Skeletal muscle tissue (tissue), 4 donors: ENCODE results near the gene ZFYVE9. TPM values are rescaled to one million over a fixed set of nuclear protein-coding genes. Genes with fewer than 3 reads are reported as not detected.
"Not testable (repeated sequence)": the region's sequence is repeated elsewhere in the genome, so short reads cannot be mapped to it uniquely, and the experiment has no call there.

Experiments
- H3K27ac ChIP-seq: one replicate; pipeline ENCODE4 v1.7.0; 2013; ENCODE audit warnings: mild to moderate bottlenecking, low read depth, low read length, inconsistent platforms
- H3K27me3 ChIP-seq, 3 donors: one replicate each; pipeline ENCODE4 v1.7.0; 2013; ENCODE audit warnings: low read length in 3 of 3; ENCODE audit not compliant: control insufficient read depth in 3 of 3, insufficient read depth in 3 of 3
- H3K36me3 ChIP-seq, 3 donors: one replicate each; pipeline ENCODE4 v1.7.0; 2013; ENCODE audit warnings: low read length in 3 of 3; ENCODE audit not compliant: control insufficient read depth in 3 of 3, insufficient read depth in 3 of 3
- H3K4me1 ChIP-seq, 3 donors: one replicate each; pipeline ENCODE4 v1.7.0; 2013; ENCODE audit warnings: low read length in 3 of 3, mild to moderate bottlenecking in 3 of 3; ENCODE audit not compliant: control insufficient read depth in 3 of 3, insufficient read depth in 3 of 3
- H3K4me3 ChIP-seq, 3 donors: one replicate each; pipeline ENCODE4 v1.7.0; 2013; ENCODE audit warnings: low read length in 3 of 3
- H3K9ac ChIP-seq, 3 donors: one replicate each; pipeline ENCODE4 v1.7.0; 2013; ENCODE audit warnings: low read length in 3 of 3, mild to moderate bottlenecking in 3 of 3, moderate library complexity in 2 of 3, low read depth in 1 of 3
- H3K9me3 ChIP-seq, 3 donors: one replicate each; pipeline ENCODE4 v1.7.0; 2013; ENCODE audit warnings: low read length in 3 of 3; ENCODE audit not compliant: control insufficient read depth in 3 of 3
- total RNA-seq: library from RNA; depleted of rRNA; stranded (reverse); fragments of >200 nt; gene quantifications from one replicate; pipeline ENCODE4 v1.2.3, GENCODE V29; 2014
- donor health status: Osteomylitis.

Gene ZFYVE9, protein sequence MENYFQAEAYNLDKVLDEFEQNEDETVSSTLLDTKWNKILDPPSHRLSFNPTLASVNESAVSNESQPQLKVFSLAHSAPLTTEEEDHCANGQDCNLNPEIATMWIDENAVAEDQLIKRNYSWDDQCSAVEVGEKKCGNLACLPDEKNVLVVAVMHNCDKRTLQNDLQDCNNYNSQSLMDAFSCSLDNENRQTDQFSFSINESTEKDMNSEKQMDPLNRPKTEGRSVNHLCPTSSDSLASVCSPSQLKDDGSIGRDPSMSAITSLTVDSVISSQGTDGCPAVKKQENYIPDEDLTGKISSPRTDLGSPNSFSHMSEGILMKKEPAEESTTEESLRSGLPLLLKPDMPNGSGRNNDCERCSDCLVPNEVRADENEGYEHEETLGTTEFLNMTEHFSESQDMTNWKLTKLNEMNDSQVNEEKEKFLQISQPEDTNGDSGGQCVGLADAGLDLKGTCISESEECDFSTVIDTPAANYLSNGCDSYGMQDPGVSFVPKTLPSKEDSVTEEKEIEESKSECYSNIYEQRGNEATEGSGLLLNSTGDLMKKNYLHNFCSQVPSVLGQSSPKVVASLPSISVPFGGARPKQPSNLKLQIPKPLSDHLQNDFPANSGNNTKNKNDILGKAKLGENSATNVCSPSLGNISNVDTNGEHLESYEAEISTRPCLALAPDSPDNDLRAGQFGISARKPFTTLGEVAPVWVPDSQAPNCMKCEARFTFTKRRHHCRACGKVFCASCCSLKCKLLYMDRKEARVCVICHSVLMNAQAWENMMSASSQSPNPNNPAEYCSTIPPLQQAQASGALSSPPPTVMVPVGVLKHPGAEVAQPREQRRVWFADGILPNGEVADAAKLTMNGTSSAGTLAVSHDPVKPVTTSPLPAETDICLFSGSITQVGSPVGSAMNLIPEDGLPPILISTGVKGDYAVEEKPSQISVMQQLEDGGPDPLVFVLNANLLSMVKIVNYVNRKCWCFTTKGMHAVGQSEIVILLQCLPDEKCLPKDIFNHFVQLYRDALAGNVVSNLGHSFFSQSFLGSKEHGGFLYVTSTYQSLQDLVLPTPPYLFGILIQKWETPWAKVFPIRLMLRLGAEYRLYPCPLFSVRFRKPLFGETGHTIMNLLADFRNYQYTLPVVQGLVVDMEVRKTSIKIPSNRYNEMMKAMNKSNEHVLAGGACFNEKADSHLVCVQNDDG (N-terminal part only)
- total RNA-seq = 33.9 TPM

- Histone ChIP-seq H3K4me3 (peak within 1 kb of the TSS; percentile 86 to 91 (median 90)), H3K27ac (peak within 1 kb of the TSS; percentile 86), H3K9me3 (no peaks in the 10 kb centered on the region), H3K36me3 (no peaks in the 10 kb centered on the region), H3K27me3 (no peaks in the 10 kb centered on the region), H3K4me1 (peaks cover 7 to 21% (median 9%) of the 10 kb centered on the region in 3 donors), H3K9ac (peak within 1 kb of the TSS; percentile 84 to 94 (median 92))
Observed at GRCh38 chr1:52141513-52142219, at the start of gene ZFYVE9. ZFYVE9 (plus strand) TSS chr1:52142089; CDS start chr1:52233207, 91,118 bp downstream.

- H3K9me3 ChIP-seq, H3K27me3 ChIP-seq, H3K4me1 ChIP-seq, H3K27ac ChIP-seq, H3K9ac ChIP-seq, H3K4me3 ChIP-seq: not testable (repeated sequence)
- H3K36me3 ChIP-seq = peaks cover 0 to 12% (median 10%) of the 10 kb centered on the region in 3 donors
Observed at GRCh38 chr1:52094300-52094699, 47.6 kb upstream of the ZFYVE9 start.

DNA sequence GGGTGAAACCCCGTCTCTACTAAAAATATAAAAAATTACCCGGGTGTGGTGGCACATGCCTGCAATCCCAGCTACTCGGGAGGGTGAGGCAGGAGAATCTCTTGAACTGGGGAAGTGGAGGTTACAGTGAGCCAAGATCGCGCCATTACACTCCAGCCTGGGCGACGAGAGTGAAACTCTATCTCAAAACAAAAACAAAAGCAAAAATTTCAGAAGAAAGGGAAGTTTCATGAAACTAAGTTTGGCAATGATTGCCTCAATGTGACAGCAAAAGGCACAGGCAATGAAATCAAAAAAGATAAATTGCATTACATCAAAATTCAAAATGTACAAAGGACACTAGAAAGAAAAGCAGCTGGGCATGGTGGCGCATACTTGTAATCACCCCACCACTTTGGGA, 45.7 kb upstream of the ZFYVE9 start:
- H3K27me3 ChIP-seq = no peaks in the 10 kb centered on the region
- H3K9ac ChIP-seq = no peak overlapping the region
- H3K4me1 ChIP-seq = no peaks in the 10 kb centered on the region
- H3K36me3 ChIP-seq = no peaks in the 10 kb centered on the region
- no peaks in the 10 kb centered on the region for H3K9me3 ChIP-seq
- H3K4me3 ChIP-seq = no peak overlapping the region
- no peak overlapping the region for H3K27ac ChIP-seq

- no peak overlapping the region for H3K4me3 ChIP-seq
- no peak overlapping the region for H3K9ac ChIP-seq
- H3K9me3 ChIP-seq = no peaks in the 10 kb centered on the region
- H3K27me3 ChIP-seq = no peaks in the 10 kb centered on the region
- H3K36me3 ChIP-seq = no peaks in the 10 kb centered on the region
- H3K4me1 ChIP-seq = no peaks in the 10 kb centered on the region
- no peak overlapping the region for H3K27ac ChIP-seq
Observed at GRCh38 chr1:52098139-52098871, 43.6 kb upstream of the ZFYVE9 start.

- H3K27me3 ChIP-seq = no peaks in the 10 kb centered on the region
- H3K9me3 ChIP-seq = no peaks in the 10 kb centered on the region
- H3K36me3 ChIP-seq = no peaks in the 10 kb centered on the region
- no peaks in the 10 kb centered on the region for H3K4me1 ChIP-seq
- H3K27ac ChIP-seq = no peak overlapping the region
- H3K4me3 ChIP-seq = no peak overlapping the region
- H3K9ac ChIP-seq = no peak overlapping the region
Observed at GRCh38 chr1:52102336-52103013, 39.4 kb upstream of the ZFYVE9 start.

DNA sequence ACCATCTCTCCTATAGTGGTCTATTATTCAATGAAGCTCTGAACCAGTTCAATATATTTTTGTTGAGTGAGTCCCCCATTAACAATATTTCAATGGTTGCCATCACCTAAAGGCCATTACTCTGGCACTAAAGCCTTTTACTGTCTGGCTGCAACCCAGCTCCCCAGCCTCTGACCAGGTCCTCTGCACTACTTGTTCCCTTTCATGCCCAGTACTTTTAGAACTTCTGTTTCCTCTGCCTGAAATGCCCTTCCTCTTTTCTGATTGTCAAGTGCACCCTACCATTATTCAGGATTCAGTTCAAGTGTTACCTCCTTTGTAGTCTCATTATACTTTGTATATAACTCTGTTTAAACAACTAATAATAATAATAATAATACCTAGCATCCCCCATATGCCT, 30.4 kb upstream of the ZFYVE9 start:
- Histone ChIP-seq H3K4me1 (no peaks in the 10 kb centered on the region), H3K9ac (no peak overlapping the region), H3K27ac (no peak overlapping the region), H3K4me3 (no peak overlapping the region), H3K36me3 (no peaks in the 10 kb centered on the region), H3K27me3 (no peaks in the 10 kb centered on the region), H3K9me3 (no peaks in the 10 kb centered on the region)

- no peak overlapping the region for H3K9ac ChIP-seq
Observed at GRCh38 chr1:52112489-52112888, 29.4 kb upstream of the ZFYVE9 start.

DNA sequence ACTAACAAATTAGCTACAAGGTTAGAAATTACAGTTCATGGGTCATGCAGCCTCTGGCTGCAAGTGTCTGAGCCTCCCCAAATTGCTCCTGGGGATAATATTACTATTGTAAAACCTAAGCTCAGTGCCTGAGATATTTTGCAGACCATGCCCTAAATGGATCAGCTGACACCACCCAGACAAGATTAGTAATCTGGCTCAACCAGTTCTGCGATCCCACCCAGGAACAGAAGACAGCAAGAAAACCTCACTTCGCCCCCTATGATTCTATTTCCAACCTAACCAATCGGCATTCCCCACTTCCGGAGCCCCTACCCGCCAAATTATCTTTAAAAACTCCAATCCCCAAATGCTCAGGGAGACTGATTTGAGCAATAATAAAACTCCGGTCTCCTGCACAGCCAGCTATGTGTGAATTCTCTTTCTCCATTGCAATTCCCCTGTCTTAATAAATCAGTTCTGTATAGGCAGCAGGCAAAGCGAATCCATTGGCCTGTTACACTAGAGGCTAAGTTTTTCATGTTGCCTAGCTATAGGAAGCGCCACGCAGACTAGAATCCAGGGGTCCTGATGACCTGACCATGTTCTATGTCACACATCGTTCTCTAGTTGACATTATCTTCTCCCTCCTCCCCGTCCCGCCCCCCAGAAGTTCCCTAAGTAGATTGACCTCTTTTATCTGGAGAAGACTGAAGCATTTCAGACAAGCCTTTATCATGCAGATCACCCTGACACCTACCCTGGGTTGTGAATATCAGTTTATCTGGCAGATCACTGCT, 22.4 kb upstream of the ZFYVE9 start:
- no peak overlapping the region for H3K9ac ChIP-seq
- H3K27ac ChIP-seq = no peak overlapping the region
- H3K4me3 ChIP-seq = no peak overlapping the region
- H3K4me1 ChIP-seq = no peaks in the 10 kb centered on the region
- no peaks in the 10 kb centered on the region for H3K36me3 ChIP-seq
- H3K9me3 ChIP-seq = no peaks in the 10 kb centered on the region
- H3K27me3 ChIP-seq = peaks cover 0 to 4% (median 0%) of the 10 kb centered on the region in 3 donors

More at GRCh38 chr1:52112489-52112888, 29.4 kb upstream of the ZFYVE9 start:
- no peaks in the 10 kb centered on the region for H3K9me3 ChIP-seq
- H3K4me1 ChIP-seq = no peaks in the 10 kb centered on the region
- no peak overlapping the region for H3K4me3 ChIP-seq
- no peaks in the 10 kb centered on the region for H3K36me3 ChIP-seq
- no peak overlapping the region for H3K27ac ChIP-seq
- no peaks in the 10 kb centered on the region for H3K27me3 ChIP-seq
